ENCODE data around the gene OR10G4.
"Not testable (repeated sequence)": the region's sequence is repeated elsewhere in the genome, so short reads cannot be mapped to it uniquely, and the experiment has no call there.

Gene OR10G4
- 0 reads per million in 2 experiments for total RNA-seq

GRCh38 chr11:124012697-124013096 lies at the start of gene OR10G4:
Gene OR10G4, plus strand, starts transcription at chr11:124012997. Its CDS starts 2,578 bp downstream, at chr11:124015575.
- DNase-seq (ENCODE audit: low read depth) = no peak

- DNase-seq (ENCODE audit: low read depth) = no peak
These were observed 39.0 kb upstream of the OR10G4 start for GRCh38 chr11:123973816-123974215.

DNA sequence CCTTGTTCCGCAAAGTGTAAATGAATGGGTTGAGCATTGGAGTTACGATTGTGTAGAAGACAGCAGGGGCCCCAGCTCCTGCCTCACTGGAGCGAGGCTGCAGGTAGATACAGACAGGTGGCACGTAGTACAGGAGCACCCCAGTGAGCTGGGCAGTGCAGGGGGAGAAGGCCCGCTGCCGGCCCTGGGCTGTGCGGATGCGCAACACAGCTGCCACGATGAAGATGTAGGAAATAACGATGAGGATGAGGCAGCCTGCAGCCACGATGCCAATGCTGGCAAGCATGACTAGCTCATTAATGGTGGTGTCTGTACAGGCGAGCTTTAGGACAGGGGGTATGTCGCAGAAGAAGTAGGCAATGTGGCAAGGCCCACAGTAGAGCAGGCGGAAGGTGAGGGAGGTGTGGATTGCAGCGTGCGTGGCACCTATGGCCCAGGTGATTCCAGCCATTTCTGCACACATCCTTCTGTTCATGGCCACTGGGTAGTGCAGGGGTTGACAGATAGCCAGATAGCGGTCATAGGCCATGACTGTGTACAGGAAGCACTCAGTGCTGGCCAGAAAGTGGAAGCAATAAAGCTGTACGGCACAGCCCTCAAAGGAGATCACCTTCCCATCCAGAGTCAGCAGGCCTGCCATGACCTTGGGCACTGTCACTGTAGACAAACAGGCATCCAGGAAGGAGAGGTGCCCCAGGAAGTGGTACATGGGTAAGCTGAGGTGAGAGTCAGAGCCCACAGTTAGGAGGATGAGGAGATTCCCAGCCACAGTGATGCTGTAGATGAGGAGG lies 35.8 kb upstream of the OR10G4 start:
- no peak for DNase-seq (ENCODE audit: low read depth)

GRCh38 chr11:123977731-123978347 lies 35.0 kb upstream of the OR10G4 start, which contains the start of gene OR10S1:
Gene OR10S1, minus strand, starts transcription at chr11:123977781. Its CDS starts 117 bp downstream, at chr11:123977664.
- DNase-seq (ENCODE audit: low read depth) = no peak

DNA sequence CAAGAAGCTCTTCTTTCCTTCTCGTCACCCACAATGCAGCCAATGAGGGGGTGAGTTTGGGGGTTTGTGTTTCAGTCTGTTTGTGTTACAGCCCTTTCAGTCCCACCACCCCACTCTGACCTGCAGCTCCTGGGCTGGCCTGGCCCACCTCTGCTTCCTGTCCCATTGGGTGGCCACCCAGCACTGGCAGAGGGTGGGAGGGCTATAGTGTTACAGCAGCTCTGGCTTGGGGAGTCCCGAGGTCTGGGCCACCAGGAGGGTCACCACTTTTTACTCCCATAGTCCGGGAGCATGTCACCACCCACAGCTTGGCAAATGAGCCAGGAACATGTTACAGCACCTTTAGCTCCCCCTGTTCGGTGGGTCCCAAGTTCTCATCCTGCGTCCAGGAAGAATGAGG lies 33.5 kb upstream of the OR10G4 start:
- DNase-seq (ENCODE audit: low read depth) = no peak

- DNase-seq (ENCODE audit: low read depth) = no peak
These were observed 17.7 kb upstream of the OR10G4 start, which contains the start of gene OR10G6 for GRCh38 chr11:123995119-123995518. Gene OR10G6, minus strand, starts transcription at chr11:123995161. Its CDS starts 0 bp downstream, at chr11:123995161.

- DNase-seq (ENCODE audit: low read depth) = not testable (repeated sequence)
These were observed 3.0 kb downstream of the OR10G4 start for GRCh38 chr11:124015837-124016236.

DNA sequence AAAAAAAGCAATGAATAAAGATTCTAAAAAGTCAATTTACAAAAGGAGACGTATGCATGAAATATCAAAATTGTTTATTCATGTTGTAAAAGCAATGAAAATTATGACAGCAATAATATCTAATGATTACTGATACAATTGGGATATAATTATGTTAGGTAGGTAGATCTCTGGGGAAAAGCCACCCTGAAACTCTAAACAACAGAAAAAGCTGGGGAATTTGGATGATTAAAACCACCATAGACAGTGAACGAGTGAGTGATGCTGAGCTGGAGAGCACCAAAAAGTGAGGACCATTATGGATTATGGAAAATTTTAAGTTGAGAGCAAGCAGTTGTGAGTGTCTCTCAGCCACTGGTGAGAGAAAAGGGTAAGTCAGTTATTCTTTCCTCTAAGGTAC lies 13.7 kb downstream of the OR10G4 start, which contains the start of gene OR10G8:
OR10G8 (plus strand) TSS at position 301 of the 400 bp plus-strand sequence. CDS start 2,825 bp downstream, outside the sequence.
- no peak for DNase-seq (ENCODE audit: low read depth)

DNA sequence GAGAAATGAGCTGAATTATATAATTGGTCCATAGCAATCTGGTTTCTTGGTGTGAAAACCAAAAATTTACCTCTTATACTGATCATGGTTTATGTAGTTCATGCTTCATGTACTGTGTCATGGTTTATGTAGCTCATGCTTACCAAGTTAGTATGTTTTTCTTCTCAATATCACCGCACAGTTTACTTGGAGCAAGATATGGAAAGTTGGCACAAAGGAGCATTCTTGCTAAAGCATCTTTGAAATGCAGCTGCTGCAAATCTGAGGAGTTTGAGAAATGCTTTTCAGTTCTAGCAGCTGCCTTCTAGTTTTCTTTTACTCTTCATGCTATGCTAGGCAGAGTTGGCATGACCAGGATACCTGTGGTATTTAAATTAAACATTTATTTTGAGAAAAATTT lies 23.9 kb downstream of the OR10G4 start:
- DNase-seq (ENCODE audit: low read depth) = no peak

DNA sequence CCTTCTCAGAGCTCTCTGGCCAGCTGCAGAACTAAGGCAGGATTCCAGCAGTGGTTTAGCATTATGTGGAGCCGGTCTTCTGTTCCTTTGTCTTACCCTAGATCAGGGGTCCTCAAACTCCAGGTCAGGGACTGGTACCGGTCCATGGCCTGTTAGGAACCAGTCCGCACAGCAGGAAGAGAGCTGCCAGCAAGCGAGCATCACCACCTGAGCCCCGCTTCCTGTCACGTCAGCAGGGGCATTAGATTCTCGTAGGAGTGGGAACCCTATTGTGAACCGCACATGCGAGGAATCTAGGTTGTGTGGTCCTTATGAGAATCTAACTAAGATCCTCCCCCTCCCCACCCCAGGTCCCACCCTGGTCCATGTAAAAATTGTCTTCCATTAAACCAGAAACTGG lies 26.8 kb downstream of the OR10G4 start:
- no peak for DNase-seq (ENCODE audit: low read depth)

DNA sequence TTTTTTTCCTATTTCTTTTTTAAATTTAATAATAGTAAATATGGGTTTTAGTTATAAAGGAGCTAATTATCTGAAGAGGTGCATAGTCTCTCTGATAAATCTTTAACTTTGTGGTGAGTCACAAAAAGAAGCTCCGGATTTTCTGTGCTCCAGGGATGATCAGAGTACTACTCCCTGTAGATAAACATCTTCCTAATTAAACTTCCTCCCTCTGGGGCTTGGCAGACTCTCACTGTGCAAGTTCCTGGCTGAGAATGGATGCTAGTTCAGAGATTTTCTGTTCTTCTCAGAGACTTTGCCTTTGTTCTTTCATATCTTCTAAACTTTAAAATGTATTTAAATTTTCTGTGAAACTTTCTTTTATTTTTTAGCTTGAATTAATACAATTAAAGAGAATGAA lies 28.5 kb downstream of the OR10G4 start, which contains the start of gene OR10G7:
OR10G7 (minus strand) TSS at position 72 of the 400 bp plus-strand sequence. CDS start 2,324 bp downstream, outside the sequence.
- DNase-seq (ENCODE audit: low read depth) = no peak

DNA sequence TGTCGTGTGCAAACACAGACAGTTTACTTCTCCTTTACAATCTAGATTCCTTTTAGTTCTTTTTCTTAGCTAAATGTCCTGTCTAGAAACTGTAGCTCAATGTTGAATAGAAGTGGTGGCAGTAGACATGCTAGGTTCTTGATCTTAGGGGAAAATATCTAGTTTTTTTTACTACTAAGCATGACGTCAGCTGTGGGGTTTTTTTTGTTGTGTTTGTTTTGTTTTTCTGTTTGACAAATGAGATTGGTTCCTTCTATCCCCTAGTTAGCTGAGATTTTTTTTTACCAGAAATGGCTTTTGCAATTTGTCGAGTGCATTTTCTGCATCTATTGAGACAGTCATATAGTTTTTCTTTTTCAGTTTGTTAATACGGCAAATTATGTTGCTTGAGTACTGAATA lies 30.6 kb downstream of the OR10G4 start:
- DNase-seq (ENCODE audit: low read depth) = no peak

DNA sequence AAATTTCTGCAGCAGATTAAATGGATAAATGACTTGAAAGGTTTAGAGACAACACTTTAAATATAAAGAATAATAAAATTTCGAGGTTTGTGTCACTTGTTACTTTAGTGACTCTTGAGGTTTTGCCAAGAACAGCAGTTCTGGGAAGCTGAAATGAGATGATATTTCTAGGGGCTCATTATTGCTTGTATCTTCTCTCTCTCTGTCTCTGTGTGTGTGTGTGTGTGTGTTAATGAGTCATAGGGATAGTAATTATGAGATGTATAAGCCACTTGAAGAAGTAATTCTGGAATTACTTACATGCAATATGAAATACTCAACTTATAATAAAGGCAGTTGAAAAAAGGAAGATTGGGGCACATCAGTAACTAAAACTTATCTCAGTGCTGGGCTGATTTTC lies 38.0 kb downstream of the OR10G4 start:
- no peak for DNase-seq (ENCODE audit: low read depth)

GRCh38 chr11:124052966-124053365 lies 40.2 kb downstream of the OR10G4 start:
- no peak for DNase-seq (ENCODE audit: low read depth)
